ENCODE measurements around the gene CHID1.

GRCh38 chr11:904380-904779, 6.2 kb downstream of the CHID1 start:
- TF ChIP-seq CTCF (conservative IDR thresholded peaks at IDR 0.05) = no peak
- TF ChIP-seq EZH2 (IDR thresholded peaks at IDR 0.05; ENCODE audit: low read depth) = no peak

Measured in PC-9 (cell line).